C4-2B (cell line): Measurements from ENCODE around the gene BEX5.
"Not testable (repeated sequence)": the region's sequence is repeated elsewhere in the genome, so short reads cannot be mapped to it uniquely, and the experiment has no call there.

Source experiments
- H3K27ac ChIP-seq: fragments of 450-650 bp; 2 replicates; pipeline ENCODE4 v1.5.1; 2017
- ZFX ChIP-seq: fragments of 450-650 bp; IDR thresholded peaks from 2 replicates; pipeline ENCODE4 v1.6.1; 2017
- TF ChIP-seq, protein P1 (sequence below): fragments of 450-650 bp; conservative IDR thresholded peaks from 2 replicates; pipeline ENCODE4 v1.5.1; 2017; ENCODE audit warnings: mild to moderate bottlenecking

The BEX5 gene

DNA sequence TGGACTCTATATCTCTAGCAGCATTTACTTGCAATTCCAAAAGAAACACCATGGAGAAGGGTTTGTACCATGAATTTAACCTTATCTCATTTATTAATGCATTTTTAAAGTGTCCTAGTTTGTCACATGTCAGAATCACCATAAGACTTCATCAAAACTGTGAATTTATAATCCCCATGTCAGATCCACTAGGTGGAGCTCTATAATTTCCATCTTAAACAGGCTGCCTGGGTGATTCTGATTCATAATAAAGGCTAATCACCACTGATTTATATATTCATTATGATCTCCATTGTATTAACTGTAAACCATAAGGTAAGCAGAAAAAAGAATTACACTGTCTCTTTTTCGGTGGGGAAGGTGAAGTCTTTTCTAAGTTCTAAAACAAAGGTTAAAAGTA, 26.3 kb downstream of the BEX5 start:
- no peak overlapping the region for H3K27ac ChIP-seq
- no peak for TF ChIP-seq ZFX
- TF ChIP-seq, protein P1, sequence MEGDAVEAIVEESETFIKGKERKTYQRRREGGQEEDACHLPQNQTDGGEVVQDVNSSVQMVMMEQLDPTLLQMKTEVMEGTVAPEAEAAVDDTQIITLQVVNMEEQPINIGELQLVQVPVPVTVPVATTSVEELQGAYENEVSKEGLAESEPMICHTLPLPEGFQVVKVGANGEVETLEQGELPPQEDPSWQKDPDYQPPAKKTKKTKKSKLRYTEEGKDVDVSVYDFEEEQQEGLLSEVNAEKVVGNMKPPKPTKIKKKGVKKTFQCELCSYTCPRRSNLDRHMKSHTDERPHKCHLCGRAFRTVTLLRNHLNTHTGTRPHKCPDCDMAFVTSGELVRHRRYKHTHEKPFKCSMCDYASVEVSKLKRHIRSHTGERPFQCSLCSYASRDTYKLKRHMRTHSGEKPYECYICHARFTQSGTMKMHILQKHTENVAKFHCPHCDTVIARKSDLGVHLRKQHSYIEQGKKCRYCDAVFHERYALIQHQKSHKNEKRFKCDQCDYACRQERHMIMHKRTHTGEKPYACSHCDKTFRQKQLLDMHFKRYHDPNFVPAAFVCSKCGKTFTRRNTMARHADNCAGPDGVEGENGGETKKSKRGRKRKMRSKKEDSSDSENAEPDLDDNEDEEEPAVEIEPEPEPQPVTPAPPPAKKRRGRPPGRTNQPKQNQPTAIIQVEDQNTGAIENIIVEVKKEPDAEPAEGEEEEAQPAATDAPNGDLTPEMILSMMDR = peak; percentile 55

DNA sequence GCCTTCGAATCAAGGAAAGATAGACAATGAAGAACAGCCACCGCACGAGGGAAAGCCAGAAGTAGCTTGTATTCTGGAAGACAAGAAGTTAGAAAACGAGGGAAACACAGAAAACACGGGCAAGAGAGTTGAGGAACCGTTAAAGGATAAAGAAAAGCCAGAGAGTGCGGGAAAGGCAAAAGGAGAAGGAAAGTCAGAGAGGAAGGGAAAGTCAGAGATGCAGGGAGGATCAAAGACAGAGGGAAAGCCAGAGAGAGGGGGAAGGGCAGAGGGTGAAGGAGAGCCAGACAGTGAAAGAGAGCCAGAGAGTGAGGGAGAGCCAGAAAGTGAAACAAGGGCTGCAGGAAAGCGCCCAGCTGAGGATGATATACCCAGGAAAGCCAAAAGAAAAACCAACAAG, 28.9 kb downstream of the BEX5 start:
- no peak overlapping the region for H3K27ac ChIP-seq
- no peak for TF ChIP-seq ZFX
- TF ChIP-seq, protein P1 = no peak

DNA sequence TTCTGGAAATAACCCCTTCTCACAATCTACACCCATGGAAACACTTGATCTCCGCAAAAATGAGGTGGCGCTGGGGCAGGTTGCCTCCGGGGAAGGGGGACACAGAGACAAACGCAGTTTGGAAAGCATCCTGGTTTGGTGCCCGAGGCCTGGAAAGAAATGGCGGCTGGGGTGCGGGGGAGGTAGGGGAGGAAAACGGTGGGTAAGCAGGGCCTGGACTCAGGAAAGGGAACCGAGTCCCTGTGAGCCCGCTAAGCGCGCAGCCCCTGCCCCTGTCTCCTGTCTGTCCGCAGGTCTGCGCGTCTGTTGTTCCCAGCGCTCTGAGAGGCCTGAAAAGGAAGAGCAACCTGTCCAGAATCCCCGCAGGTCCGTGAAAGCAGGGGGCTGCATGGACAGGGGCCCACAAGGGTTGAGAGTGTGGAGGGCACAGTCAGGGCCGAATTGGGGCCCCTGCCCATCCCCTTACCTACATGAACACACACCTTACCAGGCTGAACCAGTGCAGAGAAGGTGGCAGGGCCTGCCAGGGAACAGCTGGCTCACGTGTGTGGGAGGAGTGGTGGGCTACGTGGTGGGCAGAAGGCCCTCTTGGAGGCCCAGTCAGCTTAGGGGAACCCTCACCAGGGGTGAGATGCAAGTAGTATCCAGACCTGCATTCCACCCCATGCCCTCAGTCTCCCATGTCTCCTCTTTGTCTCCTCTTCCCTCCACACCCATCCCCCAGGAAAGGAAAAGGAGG, 29.5 kb downstream of the BEX5 start:
- not testable (repeated sequence) for H3K27ac ChIP-seq

DNA sequence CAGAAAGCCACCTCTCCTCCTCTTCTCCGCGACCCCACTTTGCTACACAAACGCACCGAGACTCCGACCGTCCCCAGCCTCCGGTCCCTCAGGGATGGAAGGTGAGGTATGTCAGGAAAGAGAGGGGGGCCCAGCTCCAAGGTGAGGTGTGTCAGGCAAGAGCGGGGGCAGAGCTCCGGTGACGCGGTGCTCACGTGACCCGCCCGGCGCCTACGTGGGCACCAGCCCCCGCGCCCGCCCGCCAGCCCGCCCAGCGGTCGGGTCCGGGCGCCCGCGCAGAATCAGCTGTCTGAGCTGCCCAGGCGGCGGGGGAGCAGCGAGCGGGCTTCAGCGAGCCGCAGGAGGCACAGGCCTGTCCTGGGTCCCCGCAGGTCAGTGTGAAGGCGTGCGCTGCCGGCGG, 30.3 kb downstream of the BEX5 start, which contains the start of gene TCEAL2:
TSS of gene TCEAL2 (plus strand) at position 244 of the 400 bp plus-strand sequence. CDS start 1,152 bp downstream, outside the sequence.
- not testable (repeated sequence) for H3K27ac ChIP-seq

DNA sequence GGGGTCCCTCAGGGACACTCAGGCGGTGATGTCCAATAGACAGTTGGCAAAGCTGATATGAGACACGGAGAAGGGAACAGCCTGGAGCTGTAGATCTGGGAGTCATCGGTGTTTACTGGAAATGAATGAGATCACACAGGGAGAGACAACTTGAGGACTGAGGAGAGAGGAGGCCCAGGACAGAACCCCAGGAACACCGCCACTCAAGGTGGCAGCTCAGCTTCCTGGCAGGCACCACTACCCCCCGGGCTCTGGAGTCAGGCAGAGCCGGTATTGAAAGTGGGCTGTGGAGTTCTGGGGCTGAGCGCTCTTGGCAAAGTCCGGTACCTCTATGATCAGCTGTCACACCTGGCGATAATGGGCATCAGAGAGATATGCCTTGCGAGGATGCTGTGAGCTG, 30.8 kb downstream of the BEX5 start:
- H3K27ac ChIP-seq = not testable (repeated sequence)

DNA sequence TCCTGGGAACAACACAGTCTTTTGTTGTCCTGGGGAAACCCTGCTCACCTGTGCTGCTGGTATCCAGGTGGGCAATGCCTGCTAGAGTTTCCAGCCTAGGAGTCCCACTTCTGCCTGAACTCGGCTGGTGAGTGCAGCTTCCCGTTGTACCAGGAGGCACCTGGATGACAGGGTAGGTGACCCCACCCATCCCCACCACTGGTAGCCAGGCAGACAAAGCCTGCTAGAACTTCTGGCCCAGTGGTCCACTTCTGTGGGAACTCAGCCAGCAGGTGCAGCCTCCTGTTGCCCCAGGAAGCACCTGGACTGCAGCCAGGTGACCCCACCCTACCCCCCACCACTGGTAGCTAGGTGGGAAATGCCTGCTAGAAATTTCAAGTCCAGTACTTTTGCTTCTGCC, 40.0 kb downstream of the BEX5 start:
- TF ChIP-seq, protein P1 = no peak
- TF ChIP-seq ZFX = no peak
- no peak overlapping the region for H3K27ac ChIP-seq

DNA sequence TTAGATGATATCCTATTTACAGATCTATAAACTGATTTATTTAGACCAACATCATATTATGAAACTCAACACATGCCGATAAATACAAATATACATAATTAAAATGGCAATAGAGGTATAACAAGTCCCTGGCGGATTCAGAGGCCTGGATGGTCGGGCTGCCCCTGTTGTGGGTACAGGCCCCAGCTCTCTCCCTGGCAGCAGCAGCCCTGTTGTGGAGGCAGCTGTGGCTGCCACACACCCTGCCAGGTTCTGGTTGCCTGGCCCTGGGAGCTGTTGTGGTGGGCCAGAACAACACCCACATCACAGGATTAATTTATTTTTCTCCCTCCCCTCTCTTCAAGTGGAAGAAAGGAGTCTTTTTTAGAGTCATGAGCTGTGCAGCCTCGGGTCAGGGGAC, 42.4 kb downstream of the BEX5 start:
- TF ChIP-seq ZFX = no peak
- TF ChIP-seq, protein P1 = no peak

More for the DNA sequence above, 42.4 kb downstream of the BEX5 start:
- no peak overlapping the region for H3K27ac ChIP-seq
